ENCODE measurements around the gene CTIF.

Gene CTIF

GRCh38 chr18:48577478-48578190 is 38.8 kb downstream of the CTIF start:
- Histone ChIP-seq H3K4me1 (ENCODE audit: control insufficient read depth in 2 of 2, insufficient read depth in 1 of 2, low read depth in 1 of 2, low read length in 2 of 2) (peaks cover 10 to 16% of the 10 kb centered on the region in 2 donors), H2BK5ac (ENCODE audit: low read length) (no peak overlapping the region), H4K91ac (ENCODE audit: low read depth, low read length, poor library complexity) (no peak overlapping the region), H2AFZ (ENCODE audit: low read length) (no peak overlapping the region), H3K36me3 (replicated peaks in 1 of 2; ENCODE audit: control insufficient read depth in 2 of 2, insufficient read depth in 2 of 2, low read length in 2 of 2) (peaks cover 0 to 2% of the 10 kb centered on the region in 2 donors), H3K18ac (ENCODE audit: low read length) (no peak overlapping the region), H3K9me3 (replicated peaks in 1 of 2; ENCODE audit: control insufficient read depth in 2 of 2, insufficient read depth in 1 of 2, low read depth in 1 of 2, low read length in 2 of 2) (peaks cover 0 to 3% of the 10 kb centered on the region in 2 donors), H3K23ac (ENCODE audit: low read depth, low read length, poor library complexity) (no peak overlapping the region), H3K14ac (ENCODE audit: low read length) (no peak overlapping the region), H2BK12ac (ENCODE audit: low read length) (no peak overlapping the region), H3K27me3 (ENCODE audit: control insufficient read depth in 3 of 3, insufficient read depth in 3 of 3, low read depth in 1 of 3, low read length in 3 of 3) (no peaks in the 10 kb centered on the region), H3K79me1 (ENCODE audit: low read depth, low read length) (peaks cover 4% of the 10 kb centered on the region), H2BK15ac (ENCODE audit: low read length) (no peak overlapping the region), H3K4ac (ENCODE audit: low read length) (no peak overlapping the region), H3K9ac (ENCODE audit: low read depth, low read length, poor library complexity) (no peak overlapping the region), H4K8ac (ENCODE audit: low read depth, low read length) (no peak overlapping the region), H2AK5ac (ENCODE audit: low read depth, low read length) (no peak overlapping the region), H3K27ac (replicated peaks; ENCODE audit: low read length) (no peak overlapping the region), H3K4me3 (ENCODE audit: low read length in 2 of 2) (no peak overlapping the region), H2BK120ac (ENCODE audit: low read depth, low read length) (no peak overlapping the region), H3K4me2 (ENCODE audit: insufficient read depth, low read length, poor library complexity, severe bottlenecking) (no peak overlapping the region)
- WGBS, 2 donors (ENCODE audit: extremely low coverage in 2 of 2, insufficient read length in 2 of 2, insufficient replicate concordance in 1 of 2), result no CpG with 5 or more reads among the region's 5 CpGs
- DNase-seq (ENCODE audit: low spot score), result no peak

DNA sequence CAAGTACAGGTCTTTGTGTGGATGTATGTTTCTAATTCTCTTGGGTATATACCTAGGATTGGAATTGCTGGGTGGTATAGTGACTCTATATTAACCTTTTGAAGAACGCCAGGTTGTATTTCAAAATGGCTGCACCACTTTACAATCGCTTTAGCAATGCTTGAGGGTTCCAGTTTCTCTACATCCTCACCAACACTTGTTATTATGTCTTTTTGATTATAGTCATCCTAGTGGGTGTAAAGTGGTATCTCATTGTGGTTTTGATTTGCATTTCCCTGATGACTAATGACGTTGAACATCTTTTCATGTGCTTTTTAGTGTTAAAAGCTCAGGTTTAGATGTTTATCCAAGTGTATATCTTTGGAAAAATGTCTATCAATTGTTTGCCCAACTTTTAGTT is 39.5 kb downstream of the CTIF start:
- peaks cover 0 to 2% of the 10 kb centered on the region in 2 donors for H3K36me3 ChIP-seq (replicated peaks in 1 of 2; ENCODE audit: control insufficient read depth in 2 of 2, insufficient read depth in 2 of 2, low read length in 2 of 2)
- H3K18ac ChIP-seq (ENCODE audit: low read length), result no peak overlapping the region
- H3K27ac ChIP-seq (replicated peaks; ENCODE audit: low read length), result no peak overlapping the region
- no peak overlapping the region for H3K4me3 ChIP-seq (ENCODE audit: low read length in 2 of 2)
- H3K4me1 ChIP-seq (ENCODE audit: control insufficient read depth in 2 of 2, insufficient read depth in 1 of 2, low read depth in 1 of 2, low read length in 2 of 2), result peaks cover 10 to 19% of the 10 kb centered on the region in 2 donors
- H3K79me1 ChIP-seq (ENCODE audit: low read depth, low read length), result peaks cover 4% of the 10 kb centered on the region
- no CpG with 5 or more reads among the region's 3 CpGs for WGBS, 2 donors (ENCODE audit: extremely low coverage in 2 of 2, insufficient read length in 2 of 2, insufficient replicate concordance in 1 of 2)
- H2BK15ac ChIP-seq (ENCODE audit: low read length), result no peak overlapping the region
- H2AFZ ChIP-seq (ENCODE audit: low read length), result no peak overlapping the region
- no peak overlapping the region for H3K9ac ChIP-seq (ENCODE audit: low read depth, low read length, poor library complexity)
- H3K9me3 ChIP-seq (replicated peaks in 1 of 2; ENCODE audit: control insufficient read depth in 2 of 2, insufficient read depth in 1 of 2, low read depth in 1 of 2, low read length in 2 of 2), result peaks cover 0 to 3% of the 10 kb centered on the region in 2 donors
- no peak overlapping the region for H3K4me2 ChIP-seq (ENCODE audit: insufficient read depth, low read length, poor library complexity, severe bottlenecking)
- no peak overlapping the region for H3K14ac ChIP-seq (ENCODE audit: low read length)
- no peak overlapping the region for H3K23ac ChIP-seq (ENCODE audit: low read depth, low read length, poor library complexity)
- H2BK12ac ChIP-seq (ENCODE audit: low read length), result no peak overlapping the region
- no peak for DNase-seq (ENCODE audit: low spot score)
- no peak overlapping the region for H4K91ac ChIP-seq (ENCODE audit: low read depth, low read length, poor library complexity)
- no peaks in the 10 kb centered on the region for H3K27me3 ChIP-seq (ENCODE audit: control insufficient read depth in 3 of 3, insufficient read depth in 3 of 3, low read depth in 1 of 3, low read length in 3 of 3)
- H4K8ac ChIP-seq (ENCODE audit: low read depth, low read length), result no peak overlapping the region
- H2BK120ac ChIP-seq (ENCODE audit: low read depth, low read length), result no peak overlapping the region
- H3K4ac ChIP-seq (ENCODE audit: low read length), result no peak overlapping the region
- H2BK5ac ChIP-seq (ENCODE audit: low read length), result no peak overlapping the region
- H2AK5ac ChIP-seq (ENCODE audit: low read depth, low read length), result no peak overlapping the region

DNA sequence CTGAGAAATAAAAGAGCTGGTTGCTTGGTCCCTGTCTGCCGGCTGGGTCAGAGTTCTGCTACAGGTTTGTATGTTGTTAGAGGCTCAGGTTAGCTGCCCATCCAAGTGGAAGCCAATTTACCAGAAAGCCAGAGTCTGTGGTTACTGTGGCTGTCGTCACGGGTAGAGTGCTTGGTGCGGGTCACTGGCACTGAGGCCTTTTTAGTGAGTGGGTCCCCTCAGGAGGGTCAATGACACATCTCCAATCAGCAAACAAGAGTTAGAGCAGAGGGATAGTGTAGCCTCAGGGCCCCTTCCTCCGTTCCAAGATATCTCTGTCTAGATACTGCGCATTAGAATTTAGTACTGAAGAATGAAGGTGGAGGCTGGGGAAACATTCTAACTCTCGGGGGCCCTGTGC is 41.2 kb downstream of the CTIF start:
- Histone ChIP-seq H3K4me3 (ENCODE audit: low read length in 2 of 2) (no peak overlapping the region), H3K9ac (ENCODE audit: low read depth, low read length, poor library complexity) (no peak overlapping the region), H3K27me3 (ENCODE audit: control insufficient read depth in 3 of 3, insufficient read depth in 3 of 3, low read depth in 1 of 3, low read length in 3 of 3) (no peaks in the 10 kb centered on the region), H2AK5ac (ENCODE audit: low read depth, low read length) (no peak overlapping the region), H2BK12ac (ENCODE audit: low read length) (no peak overlapping the region), H3K27ac (replicated peaks; ENCODE audit: low read length) (no peak overlapping the region), H3K18ac (ENCODE audit: low read length) (no peak overlapping the region), H2BK5ac (ENCODE audit: low read length) (no peak overlapping the region), H3K79me1 (ENCODE audit: low read depth, low read length) (peaks cover 4% of the 10 kb centered on the region), H3K23ac (ENCODE audit: low read depth, low read length, poor library complexity) (no peak overlapping the region), H3K36me3 (replicated peaks in 1 of 2; ENCODE audit: control insufficient read depth in 2 of 2, insufficient read depth in 2 of 2, low read length in 2 of 2) (peaks cover 0 to 2% of the 10 kb centered on the region in 2 donors), H3K4me1 (ENCODE audit: control insufficient read depth in 2 of 2, insufficient read depth in 1 of 2, low read depth in 1 of 2, low read length in 2 of 2) (peaks cover 7 to 15% of the 10 kb centered on the region in 2 donors), H3K14ac (ENCODE audit: low read length) (no peak overlapping the region), H3K9me3 (replicated peaks in 1 of 2; ENCODE audit: control insufficient read depth in 2 of 2, insufficient read depth in 1 of 2, low read depth in 1 of 2, low read length in 2 of 2) (peaks cover 0 to 3% of the 10 kb centered on the region in 2 donors), H2BK120ac (ENCODE audit: low read depth, low read length) (no peak overlapping the region), H2BK15ac (ENCODE audit: low read length) (no peak overlapping the region), H3K4me2 (ENCODE audit: insufficient read depth, low read length, poor library complexity, severe bottlenecking) (no peak overlapping the region), H4K91ac (ENCODE audit: low read depth, low read length, poor library complexity) (no peak overlapping the region), H3K4ac (ENCODE audit: low read length) (no peak overlapping the region), H4K8ac (ENCODE audit: low read depth, low read length) (no peak overlapping the region), H2AFZ (ENCODE audit: low read length) (no peak overlapping the region)
- DNase-seq (ENCODE audit: low spot score), result no peak
- WGBS, 2 donors (ENCODE audit: extremely low coverage in 2 of 2, insufficient read length in 2 of 2, insufficient replicate concordance in 1 of 2), result no CpG with 5 or more reads among the region's 7 CpGs

DNA sequence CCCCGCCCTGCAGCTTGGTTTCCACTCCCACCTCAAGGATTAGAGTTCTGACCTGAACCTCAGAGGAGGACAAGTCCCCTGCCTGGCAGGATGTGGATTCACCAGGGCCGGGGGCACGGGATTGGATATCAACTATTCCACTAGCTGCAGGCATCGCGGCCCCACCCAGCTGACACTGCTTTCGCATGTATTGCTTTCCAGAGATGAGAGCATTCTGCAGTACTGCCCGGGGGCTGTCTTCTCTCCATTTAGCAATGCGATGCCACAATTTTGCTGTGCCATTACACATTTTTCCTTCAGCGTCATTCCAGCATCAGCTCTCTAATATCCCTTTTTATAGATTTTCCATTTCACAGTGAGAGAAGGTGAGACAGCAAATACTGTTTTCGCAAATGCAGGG is 42.0 kb downstream of the CTIF start:
- Histone ChIP-seq H3K4me1 (ENCODE audit: control insufficient read depth in 2 of 2, insufficient read depth in 1 of 2, low read depth in 1 of 2, low read length in 2 of 2) (peaks cover 5 to 16% of the 10 kb centered on the region in 2 donors), H3K23ac (ENCODE audit: low read depth, low read length, poor library complexity) (no peak overlapping the region), H2BK12ac (ENCODE audit: low read length) (no peak overlapping the region), H2AK5ac (ENCODE audit: low read depth, low read length) (no peak overlapping the region), H3K18ac (ENCODE audit: low read length) (no peak overlapping the region), H3K9ac (ENCODE audit: low read depth, low read length, poor library complexity) (no peak overlapping the region), H3K9me3 (replicated peaks in 1 of 2; ENCODE audit: control insufficient read depth in 2 of 2, insufficient read depth in 1 of 2, low read depth in 1 of 2, low read length in 2 of 2) (peaks cover 0 to 3% of the 10 kb centered on the region in 2 donors), H2BK5ac (ENCODE audit: low read length) (no peak overlapping the region), H2BK120ac (ENCODE audit: low read depth, low read length) (no peak overlapping the region), H3K4me3 (ENCODE audit: low read length in 2 of 2) (no peak overlapping the region), H4K8ac (ENCODE audit: low read depth, low read length) (no peak overlapping the region), H2AFZ (ENCODE audit: low read length) (no peak overlapping the region), H4K91ac (ENCODE audit: low read depth, low read length, poor library complexity) (no peak overlapping the region), H3K79me1 (ENCODE audit: low read depth, low read length) (peaks cover 4% of the 10 kb centered on the region), H3K27ac (replicated peaks; ENCODE audit: low read length) (no peak overlapping the region), H3K4ac (ENCODE audit: low read length) (no peak overlapping the region), H3K14ac (ENCODE audit: low read length) (no peak overlapping the region), H3K4me2 (ENCODE audit: insufficient read depth, low read length, poor library complexity, severe bottlenecking) (no peak overlapping the region), H2BK15ac (ENCODE audit: low read length) (no peak overlapping the region), H3K27me3 (ENCODE audit: control insufficient read depth in 3 of 3, insufficient read depth in 3 of 3, low read depth in 1 of 3, low read length in 3 of 3) (no peaks in the 10 kb centered on the region), H3K36me3 (replicated peaks in 1 of 2; ENCODE audit: control insufficient read depth in 2 of 2, insufficient read depth in 2 of 2, low read length in 2 of 2) (peaks cover 0 to 2% of the 10 kb centered on the region in 2 donors)
- WGBS, 2 donors (ENCODE audit: extremely low coverage in 2 of 2, insufficient read length in 2 of 2, insufficient replicate concordance in 1 of 2), result no CpG with 5 or more reads among the region's 10 CpGs
- DNase-seq (ENCODE audit: low spot score), result no peak
